ENCODE data around the gene TMEM131. TPM values are rescaled to one million over a fixed set of nuclear protein-coding genes. Genes with fewer than 3 reads are reported as not detected.

Gene TMEM131
- total RNA-seq, 2 experiments from 2014 or later, result 39.7 to 40.6 TPM

DNA sequence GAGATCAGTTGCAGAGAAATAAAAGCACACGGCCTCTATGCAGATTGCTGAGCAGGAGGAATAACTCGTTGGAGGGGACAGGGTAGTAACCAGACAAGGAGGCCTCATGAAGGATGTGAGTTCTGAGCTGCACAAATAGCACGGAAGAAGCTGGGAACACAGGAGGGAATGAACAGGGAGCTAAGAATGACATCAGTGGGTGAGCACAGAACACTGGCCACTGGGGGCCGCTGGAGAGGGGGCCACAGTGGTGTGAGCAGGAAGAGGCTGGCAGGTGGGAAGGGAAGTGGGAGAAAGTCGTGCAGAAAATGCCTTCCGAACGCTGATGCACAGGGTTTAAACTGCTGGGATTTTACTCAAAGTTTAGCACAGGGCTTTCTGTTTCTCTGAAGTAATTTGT is 221.3 kb downstream of the TMEM131 start:
- POLR2A ChIA-PET, result interaction anchor here (0.7 kb wide), 1 partner anchor 31 kb away, joined by 3 read pairs; no protein-coding TSS in a partner anchor
- H3K27ac Mint-ChIP-seq, result no peak overlapping the region
- DNase-seq, result no peak
- no peaks in the 10 kb centered on the region for H3K4me1 Mint-ChIP-seq
- CTCF ChIA-PET, result interaction anchor here (0.5 to 1.4 kb wide), 5 partner anchors 9 to 125 kb away, joined by 3 to 7 read pairs (median 3); no protein-coding TSS in a partner anchor
- peaks cover 11% of the 10 kb centered on the region for H3K36me3 Mint-ChIP-seq (ENCODE audit: low read depth)
- H3K27me3 Mint-ChIP-seq, result no peaks in the 10 kb centered on the region
- no peaks in the 10 kb centered on the region for H3K9me3 Mint-ChIP-seq
- H3K4me3 Mint-ChIP-seq, result no peak overlapping the region

DNA sequence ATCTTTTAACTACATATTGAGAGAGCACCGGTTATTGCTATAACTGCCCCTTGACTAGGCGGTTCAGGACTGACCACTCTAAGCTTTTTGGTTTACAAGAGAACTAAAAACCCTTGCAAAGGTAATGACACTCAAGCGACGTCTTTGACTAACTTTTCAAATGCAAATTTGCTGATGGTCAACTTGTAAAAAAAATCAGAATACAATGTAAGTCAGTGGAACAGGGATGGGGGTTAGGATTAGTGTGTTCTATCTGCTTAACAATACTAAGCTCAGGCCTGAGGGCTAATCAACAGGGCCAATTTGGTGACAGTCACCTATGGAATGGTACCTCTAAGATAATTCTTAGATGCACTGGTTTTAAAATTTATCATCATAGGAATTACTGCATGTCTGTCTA is 225.3 kb downstream of the TMEM131 start:
- Mint-ChIP-seq H3K27me3 (no peaks in the 10 kb centered on the region), H3K9me3 (no peaks in the 10 kb centered on the region), H3K4me1 (no peaks in the 10 kb centered on the region), H3K36me3 (ENCODE audit: low read depth) (peaks cover 8% of the 10 kb centered on the region), H3K4me3 (no peak overlapping the region), H3K27ac (no peak overlapping the region)
- ChIA-PET POLR2A (no interaction called here), CTCF (no interaction called here)
- DNase-seq, result no peak

DNA sequence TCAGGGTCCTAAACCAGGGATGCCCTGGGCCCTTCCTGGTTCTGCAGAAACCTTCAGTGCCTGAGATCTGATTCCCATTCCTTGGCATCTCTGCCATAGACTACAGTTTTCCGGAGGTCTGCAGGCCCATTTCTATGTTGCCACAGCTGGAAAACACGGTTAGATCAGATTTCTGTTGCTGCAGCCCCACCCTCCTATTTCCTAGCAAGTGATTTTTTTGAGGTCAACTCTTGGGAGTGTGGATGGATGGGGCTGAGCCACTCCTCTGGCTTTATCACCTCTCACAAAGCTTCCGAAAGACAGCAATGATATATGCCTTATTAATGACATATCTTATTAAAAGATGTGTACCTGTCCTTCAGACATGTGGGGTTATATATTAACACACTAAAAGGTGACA is 226.0 kb downstream of the TMEM131 start:
- Mint-ChIP-seq H3K4me3 (no peak overlapping the region), H3K27me3 (no peaks in the 10 kb centered on the region), H3K9me3 (no peaks in the 10 kb centered on the region), H3K27ac (no peak overlapping the region), H3K4me1 (no peaks in the 10 kb centered on the region), H3K36me3 (ENCODE audit: low read depth) (peaks cover 11% of the 10 kb centered on the region)
- no peak for DNase-seq
- CTCF ChIA-PET, result interaction anchor here (1.4 kb wide), 1 partner anchor 12 kb away, joined by 3 read pairs; no protein-coding TSS in a partner anchor
- POLR2A ChIA-PET, result no interaction called here

DNA sequence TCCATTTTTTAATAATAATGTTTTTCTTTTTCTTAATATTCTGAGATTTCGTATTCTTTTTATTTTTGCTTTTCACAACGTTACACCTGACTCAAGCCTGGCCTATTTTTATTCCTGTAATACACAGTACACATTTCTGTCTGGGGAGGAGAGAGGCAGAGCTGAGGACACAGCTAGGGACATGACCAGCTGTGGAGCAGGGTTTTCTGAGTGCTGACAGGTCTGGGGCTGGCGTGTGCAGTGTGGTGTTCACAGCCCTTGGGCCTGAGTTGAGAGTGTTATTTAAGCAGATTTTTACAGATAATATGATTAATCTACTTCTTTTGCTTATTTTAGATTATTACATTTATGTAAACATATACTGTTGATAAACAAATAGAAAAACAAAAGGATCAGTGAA is 226.4 kb downstream of the TMEM131 start:
- ChIA-PET POLR2A (no interaction called here), CTCF (interaction anchor here (1.4 kb wide), 1 partner anchor 12 kb away, joined by 3 read pairs; no protein-coding TSS in a partner anchor)
- Mint-ChIP-seq H3K9me3 (no peaks in the 10 kb centered on the region), H3K27me3 (no peaks in the 10 kb centered on the region), H3K4me3 (no peak overlapping the region), H3K27ac (no peak overlapping the region), H3K36me3 (ENCODE audit: low read depth) (peaks cover 11% of the 10 kb centered on the region), H3K4me1 (no peaks in the 10 kb centered on the region)
- no peak for DNase-seq

DNA sequence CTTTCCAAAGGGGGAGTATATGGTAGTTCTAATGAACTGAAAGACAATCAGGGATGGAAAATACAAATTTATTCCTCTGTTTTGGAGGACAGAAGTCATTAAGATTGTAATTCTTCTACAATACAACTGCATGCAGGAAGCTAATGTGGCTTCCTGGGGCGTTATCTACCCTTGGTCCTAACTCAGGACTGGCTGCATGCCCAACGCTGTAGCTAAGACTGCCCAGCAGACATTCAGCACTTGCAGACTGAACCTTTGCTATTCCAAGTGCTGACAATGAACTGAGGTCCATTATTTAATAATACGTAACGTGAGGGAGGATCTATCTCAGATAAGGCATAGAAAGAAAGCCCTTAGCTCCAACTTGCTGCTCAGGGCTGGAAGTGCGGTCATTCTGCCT is 229.2 kb downstream of the TMEM131 start:
- CTCF ChIA-PET, result interaction anchor here (0.9 to 2.0 kb wide), 4 partner anchors 11 to 619 kb away, joined by 3 to 8 read pairs (median 3); no protein-coding TSS in a partner anchor
- peaks cover 13% of the 10 kb centered on the region for H3K36me3 Mint-ChIP-seq (ENCODE audit: low read depth)
- H3K27me3 Mint-ChIP-seq, result no peaks in the 10 kb centered on the region
- POLR2A ChIA-PET, result no interaction called here
- no peak overlapping the region for H3K27ac Mint-ChIP-seq
- no peak for DNase-seq
- peaks cover 7% of the 10 kb centered on the region for H3K4me1 Mint-ChIP-seq
- H3K9me3 Mint-ChIP-seq, result no peaks in the 10 kb centered on the region
- no peak overlapping the region for H3K4me3 Mint-ChIP-seq

DNA sequence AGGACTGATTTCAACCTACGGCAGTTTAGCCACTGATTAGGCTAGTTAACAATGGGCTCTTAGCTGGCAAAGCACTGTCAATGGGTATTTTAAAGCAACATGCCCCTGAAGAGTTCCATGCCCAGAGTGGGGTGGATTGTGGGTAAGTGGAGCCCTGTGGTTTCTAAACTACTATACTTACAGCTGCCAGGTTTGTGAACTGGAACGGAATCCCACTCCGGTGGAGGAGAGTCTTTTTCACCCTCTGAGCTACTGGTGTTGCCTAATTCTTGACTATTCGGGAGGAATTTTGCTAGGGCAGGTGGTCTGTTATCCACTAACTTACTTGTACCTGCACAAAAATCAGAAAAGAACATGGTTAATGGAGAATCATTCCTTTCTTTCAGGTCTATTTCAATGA is 229.8 kb downstream of the TMEM131 start:
- ChIA-PET POLR2A (no interaction called here), CTCF (interaction anchor here (0.9 to 2.0 kb wide), 2 partner anchors 8 to 66 kb away, joined by 3 to 8 read pairs; no protein-coding TSS in a partner anchor)
- Mint-ChIP-seq H3K27me3 (no peaks in the 10 kb centered on the region), H3K36me3 (ENCODE audit: low read depth) (peaks cover 15% of the 10 kb centered on the region), H3K27ac (no peak overlapping the region), H3K9me3 (no peaks in the 10 kb centered on the region), H3K4me1 (peaks cover 13% of the 10 kb centered on the region), H3K4me3 (no peak overlapping the region)
- DNase-seq, result no peak

DNA sequence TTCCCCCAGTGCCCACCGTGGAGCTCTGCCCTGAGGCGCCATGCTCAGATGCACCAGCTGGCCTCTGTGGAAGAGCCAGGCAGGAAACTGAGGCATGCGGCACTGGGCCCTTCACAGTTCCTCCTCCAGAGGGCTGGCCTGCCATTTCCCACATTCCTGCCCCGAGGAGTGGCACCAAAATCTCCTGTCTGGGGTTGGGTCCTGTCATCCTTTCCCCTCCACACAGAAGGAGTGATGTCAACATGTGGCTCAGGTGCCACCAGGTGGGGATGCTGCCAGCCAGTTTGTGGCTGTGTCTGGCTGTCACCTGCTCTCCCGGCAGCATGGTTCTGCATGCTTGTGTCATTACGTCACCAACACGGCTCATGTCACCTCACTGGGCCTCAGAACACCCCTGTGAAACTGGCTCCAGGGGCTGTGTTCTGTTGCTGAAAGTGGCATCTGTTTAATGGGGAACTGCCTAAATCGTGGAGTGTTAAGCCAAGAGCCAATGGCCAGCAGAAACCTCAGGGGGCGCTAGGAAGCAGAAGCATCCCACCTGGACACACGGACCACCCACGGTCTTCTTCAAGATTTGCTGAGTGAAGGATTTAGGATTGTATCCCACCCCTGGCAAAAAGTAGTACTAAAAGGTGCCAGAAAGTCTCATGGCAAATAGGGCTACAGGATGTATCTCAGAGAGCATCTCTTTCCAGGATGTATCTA is 231.0 kb downstream of the TMEM131 start:
- Mint-ChIP-seq H3K4me3 (no peak overlapping the region), H3K4me1 (peaks cover 24% of the 10 kb centered on the region), H3K36me3 (ENCODE audit: low read depth) (peaks cover 22% of the 10 kb centered on the region), H3K27ac (no peak overlapping the region), H3K9me3 (no peaks in the 10 kb centered on the region), H3K27me3 (no peaks in the 10 kb centered on the region)
- POLR2A ChIA-PET, result no interaction called here
- DNase-seq, result no peak
- CTCF ChIA-PET, result no interaction called here

DNA sequence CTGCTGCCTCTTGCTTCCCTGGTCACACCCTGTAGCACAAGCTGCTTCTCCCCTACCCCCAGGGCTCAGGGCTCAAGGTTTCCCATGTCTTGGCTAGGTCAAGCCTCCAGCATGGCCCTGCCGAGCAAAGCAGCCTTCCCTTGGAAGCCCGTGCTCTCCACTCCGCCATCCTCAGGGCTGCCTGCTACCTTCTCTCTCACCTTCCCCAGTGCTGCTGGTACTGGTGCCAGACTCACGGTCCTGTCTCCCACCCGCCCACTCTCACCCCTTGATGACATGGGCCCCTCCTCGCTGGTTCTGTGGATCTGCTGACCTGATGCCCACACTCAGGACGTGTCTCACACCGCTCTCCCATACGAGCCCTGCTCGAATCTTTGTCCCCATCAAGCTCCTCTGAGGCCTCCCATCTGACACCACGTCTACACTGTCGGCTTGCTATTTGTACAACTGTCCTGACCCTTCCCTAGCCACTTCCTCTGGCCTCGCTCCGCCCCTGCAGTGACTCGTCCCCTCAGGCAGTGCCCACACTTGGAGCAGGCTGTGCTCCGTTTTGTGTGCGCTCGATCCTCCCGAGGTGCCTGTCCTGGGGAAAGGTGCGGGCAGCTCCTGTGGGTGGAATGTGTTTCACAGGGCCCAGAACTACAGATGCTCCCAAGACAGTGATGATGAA is 232.4 kb downstream of the TMEM131 start:
- peaks cover 28% of the 10 kb centered on the region for H3K36me3 Mint-ChIP-seq (ENCODE audit: low read depth)
- no peaks in the 10 kb centered on the region for H3K9me3 Mint-ChIP-seq
- H3K4me1 Mint-ChIP-seq, result peaks cover 33% of the 10 kb centered on the region
- peak overlapping the region; percentile 67 for H3K27ac Mint-ChIP-seq
- no peak for DNase-seq
- H3K4me3 Mint-ChIP-seq, result no peak overlapping the region
- no peaks in the 10 kb centered on the region for H3K27me3 Mint-ChIP-seq
- ChIA-PET POLR2A (no interaction called here), CTCF (interaction anchor here (0.8 to 1.8 kb wide), 2 partner anchors 11 to 40 kb away, joined by 3 to 7 read pairs; no protein-coding TSS in a partner anchor)

DNA sequence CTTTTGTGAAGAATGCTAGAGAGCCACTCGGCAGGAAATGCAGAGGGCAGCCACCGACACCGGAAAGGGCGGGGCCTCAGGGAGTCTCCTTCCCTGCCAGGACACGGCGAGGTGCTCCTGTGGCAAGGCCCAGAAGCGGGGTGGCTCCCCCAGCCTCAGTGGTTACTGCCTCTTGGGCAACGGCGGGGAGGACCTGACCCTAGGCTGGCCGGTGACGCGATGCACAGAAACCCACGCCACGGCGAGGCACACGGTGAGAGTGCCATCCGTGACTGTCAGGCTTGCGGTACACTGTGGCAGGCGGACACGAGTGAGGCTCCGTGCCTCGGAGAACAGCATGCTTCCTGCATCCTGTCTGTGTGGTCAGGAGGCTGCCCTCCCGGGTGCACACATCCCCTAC is 234.6 kb downstream of the TMEM131 start:
- Mint-ChIP-seq H3K27me3 (no peaks in the 10 kb centered on the region), H3K27ac (peak overlapping the region; percentile 85), H3K9me3 (no peaks in the 10 kb centered on the region), H3K4me1 (peaks cover 33% of the 10 kb centered on the region), H3K4me3 (peak overlapping the region; percentile 17), H3K36me3 (ENCODE audit: low read depth) (peaks cover 36% of the 10 kb centered on the region)
- CTCF ChIA-PET, result interaction anchor here (0.9 to 1.8 kb wide), 3 partner anchors 13 to 49 kb away, joined by 3 to 7 read pairs (median 4); no protein-coding TSS in a partner anchor
- DNase-seq, result peak; percentile 56
- POLR2A ChIA-PET, result no interaction called here

DNA sequence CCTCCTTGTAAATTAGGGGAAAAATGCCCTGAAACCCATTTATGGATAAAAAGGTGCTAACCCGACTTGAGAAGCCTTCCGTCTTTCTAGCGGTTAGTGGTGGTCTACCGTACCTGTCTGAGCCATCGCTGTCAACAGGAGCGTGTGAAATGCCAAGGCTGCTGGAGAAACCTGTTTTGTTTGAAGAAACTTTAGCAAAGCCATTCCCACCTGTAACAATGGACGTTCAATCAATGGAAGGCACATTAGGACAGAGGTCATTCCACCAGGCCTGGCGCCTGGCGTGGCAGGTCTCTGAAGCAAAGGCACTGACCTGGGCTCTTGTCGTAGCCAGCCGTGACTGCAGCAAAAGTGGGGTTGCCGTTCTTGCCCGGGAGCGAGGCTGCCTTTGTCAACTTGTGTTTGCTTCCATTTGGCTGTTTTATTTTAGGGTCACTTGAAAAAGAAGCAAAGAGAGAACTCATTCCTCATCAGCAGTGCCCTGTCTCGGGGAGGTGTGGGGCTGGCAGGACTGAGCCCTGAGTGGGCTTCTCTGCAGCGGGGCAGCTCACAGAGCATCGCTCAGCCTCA is 235.2 kb downstream of the TMEM131 start:
- Mint-ChIP-seq H3K9me3 (no peaks in the 10 kb centered on the region), H3K4me3 (peak overlapping the region; percentile 17), H3K36me3 (ENCODE audit: low read depth) (peaks cover 38% of the 10 kb centered on the region), H3K27ac (peak overlapping the region; percentile 85), H3K4me1 (peaks cover 33% of the 10 kb centered on the region), H3K27me3 (no peaks in the 10 kb centered on the region)
- ChIA-PET CTCF (no interaction called here), POLR2A (no interaction called here)
- no peak for DNase-seq

DNA sequence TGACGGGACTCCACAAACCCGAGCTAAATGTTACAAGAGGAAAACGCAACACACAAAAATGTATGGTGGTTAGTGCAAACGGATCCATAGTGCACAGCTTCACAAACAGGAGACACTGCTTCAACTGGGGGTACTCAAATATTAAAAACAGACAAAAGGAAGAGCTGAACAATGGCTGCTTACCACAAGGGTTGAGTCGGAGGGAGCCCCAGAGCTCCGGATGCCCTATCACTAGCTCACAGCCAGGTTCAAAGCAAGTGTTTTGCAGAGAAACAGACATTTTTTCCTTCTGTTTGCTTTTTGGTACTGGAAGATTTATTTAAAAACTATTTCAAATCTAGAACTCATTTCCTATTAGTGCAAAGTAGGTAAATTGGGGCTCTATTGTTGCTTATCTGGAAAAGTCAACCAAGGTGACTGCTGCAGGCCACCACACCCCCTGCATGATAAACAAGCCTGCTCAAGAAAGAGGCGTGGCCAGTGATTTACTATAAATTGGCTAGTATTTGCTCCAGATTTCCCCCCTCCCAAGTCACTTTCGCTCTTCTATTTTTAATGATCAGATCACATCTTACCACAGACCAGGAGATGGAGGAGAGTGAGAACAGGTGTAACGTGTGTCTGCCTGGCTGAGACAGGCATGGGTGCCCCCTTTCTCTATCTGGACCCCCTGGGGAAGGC is 235.9 kb downstream of the TMEM131 start:
- no peaks in the 10 kb centered on the region for H3K27me3 Mint-ChIP-seq
- peak overlapping the region; percentile 44 for H3K4me3 Mint-ChIP-seq
- peak overlapping the region; percentile 83 for H3K27ac Mint-ChIP-seq
- H3K36me3 Mint-ChIP-seq (ENCODE audit: low read depth), result peaks cover 35% of the 10 kb centered on the region
- no peak for DNase-seq
- no peaks in the 10 kb centered on the region for H3K9me3 Mint-ChIP-seq
- ChIA-PET POLR2A (no interaction called here), CTCF (interaction anchor here (1.4 kb wide), 1 partner anchor 16 kb away, joined by 4 read pairs; no protein-coding TSS in a partner anchor)
- peaks cover 33% of the 10 kb centered on the region for H3K4me1 Mint-ChIP-seq

DNA sequence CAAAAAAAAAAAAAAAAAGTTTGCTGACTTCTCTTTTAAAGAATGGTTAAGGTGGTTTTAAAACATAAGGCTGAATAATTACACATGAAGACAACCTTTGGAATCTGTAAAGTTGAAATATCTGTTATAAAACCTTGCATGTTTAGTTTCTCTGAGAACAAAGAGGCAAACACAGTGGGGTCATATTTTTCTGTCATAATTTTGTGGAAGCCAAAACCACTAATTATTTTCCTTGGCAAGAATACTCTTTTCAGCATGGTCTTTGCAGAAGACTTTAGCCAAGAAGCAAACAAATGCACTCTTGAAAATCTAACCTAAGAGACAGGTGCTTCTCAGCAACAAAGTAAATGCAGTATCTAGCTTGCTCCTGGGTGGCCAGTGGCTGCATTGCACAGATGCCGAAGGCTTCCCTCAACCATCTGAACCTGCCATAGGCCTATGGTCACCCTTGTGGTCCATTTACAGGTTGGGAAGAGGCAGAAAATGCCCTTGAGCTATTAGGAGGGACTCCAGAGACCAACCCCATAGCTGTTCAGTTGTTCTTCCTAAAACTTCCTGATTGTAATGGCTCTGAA is 237.5 kb downstream of the TMEM131 start:
- Mint-ChIP-seq H3K4me3 (no peak overlapping the region), H3K4me1 (peaks cover 33% of the 10 kb centered on the region), H3K27me3 (no peaks in the 10 kb centered on the region), H3K9me3 (no peaks in the 10 kb centered on the region), H3K27ac (peak overlapping the region; percentile 31), H3K36me3 (ENCODE audit: low read depth) (peaks cover 33% of the 10 kb centered on the region)
- ChIA-PET CTCF (interaction anchor here (0.6 to 0.9 kb wide), 2 partner anchors 10 to 1250 kb away, joined by 3 read pairs; no protein-coding TSS in a partner anchor), POLR2A (no interaction called here)
- no peak for DNase-seq

Measured in activated CD4-positive, alpha-beta T cell treated with anti-CD3 and anti-CD28 coated beads, Interleukin-2, amount 10 ng/mL, durations not matched to agents 7 days and 5 days (primary cell).